RKO (cell line): ENCODE data around the gene DIRAS3.
"Not testable (repeated sequence)": the region's sequence is repeated elsewhere in the genome, so short reads cannot be mapped to it uniquely, and the experiment has no call there.

ENCODE experiments used
- DNase-seq: peaks from one replicate; pipeline ENCODE4 v3.0.0-alpha.2; 2016; ENCODE audit warnings: low spot score

Gene DIRAS3

GRCh38 chr1:68049941-68050878 is at the start of gene DIRAS3:
TSS of gene DIRAS3 (minus strand) at chr1:68050627. CDS start at chr1:68047297, 3,330 bp downstream.
- peak; percentile 41 for DNase-seq

- DNase-seq: no peak
These were observed 43.3 kb upstream of the DIRAS3 start for GRCh38 chr1:68093737-68094136.

- peak; percentile 11 for DNase-seq
These were observed 36.8 kb upstream of the DIRAS3 start for GRCh38 chr1:68087184-68087583.

- DNase-seq: no peak
These were observed 35.3 kb upstream of the DIRAS3 start for GRCh38 chr1:68085752-68086151.

- no peak for DNase-seq
These were observed 33.3 kb upstream of the DIRAS3 start for GRCh38 chr1:68083686-68084085.

- DNase-seq: no peak
These were observed 31.4 kb upstream of the DIRAS3 start for GRCh38 chr1:68081775-68082283.

- DNase-seq: no peak
These were observed 28.2 kb upstream of the DIRAS3 start for GRCh38 chr1:68078647-68079046.

GRCh38 chr1:68074472-68074871 is 24.0 kb upstream of the DIRAS3 start:
- DNase-seq: no peak

- DNase-seq: no peak
These were observed 15.3 kb upstream of the DIRAS3 start for GRCh38 chr1:68065766-68066165.

- DNase-seq: not testable (repeated sequence)
These were observed 7.6 kb upstream of the DIRAS3 start for GRCh38 chr1:68058053-68058452.

- DNase-seq: no peak
These were observed 7.1 kb upstream of the DIRAS3 start for GRCh38 chr1:68057564-68057963.

- no peak for DNase-seq
These were observed 6.6 kb upstream of the DIRAS3 start for GRCh38 chr1:68057050-68057449.

GRCh38 chr1:68051475-68051874 is 1.0 kb upstream of the DIRAS3 start:
- DNase-seq: no peak

- no peak for DNase-seq
These were observed 2.8 kb downstream of the DIRAS3 start for GRCh38 chr1:68047659-68048026.

GRCh38 chr1:68046885-68047658 is 3.4 kb downstream of the DIRAS3 start:
- no peak for DNase-seq

GRCh38 chr1:68046423-68046822 is 4.0 kb downstream of the DIRAS3 start:
- no peak for DNase-seq

- no peak for DNase-seq
These were observed 4.8 kb downstream of the DIRAS3 start for GRCh38 chr1:68045511-68046180.

GRCh38 chr1:68043443-68044090 is 6.9 kb downstream of the DIRAS3 start:
- no peak for DNase-seq

- DNase-seq: no peak
These were observed 13.5 kb downstream of the DIRAS3 start for GRCh38 chr1:68036946-68037345.

- no peak for DNase-seq
These were observed 21.0 kb downstream of the DIRAS3 start for GRCh38 chr1:68029444-68029843.

GRCh38 chr1:68028566-68028965 is 21.9 kb downstream of the DIRAS3 start:
- no peak for DNase-seq
